Dermis microvascular lymphatic vessel endothelial cell (primary cell): ENCODE results near the gene PLEKHD1. TPM values are rescaled to one million over a fixed set of nuclear protein-coding genes. Genes with fewer than 3 reads are reported as not detected.

Source experiments
- total RNA-seq: library from RNA; depleted of rRNA; stranded (reverse); fragments of >200 nt; gene quantifications from 2 replicates; pipeline ENCODE4 v1.2.1, GENCODE V29; 2014

PLEKHD1 gene
- total RNA-seq, 1 donor from 2014 or later = under 0.01 TPM

Other genes starting within 250 kb of the PLEKHD1 start
- gene GALNT16, start 224.6 kb upstream of the PLEKHD1 start, total RNA-seq = 0.13 TPM in 2 replicates
- gene ERH, start 86.4 kb upstream of the PLEKHD1 start, total RNA-seq = 160 and 224 TPM in 2 replicates
- 98.6 and 124 TPM in 2 replicates for gene SLC39A9, start 86.0 kb upstream of the PLEKHD1 start, total RNA-seq
- gene CCDC177, start 90.1 kb downstream of the PLEKHD1 start, total RNA-seq = not detected in 2 replicates
- 9.1 and 14.4 TPM in 2 replicates for gene SUSD6, start 126.9 kb downstream of the PLEKHD1 start, total RNA-seq